GM23338 (cell line): Measurements from ENCODE around the gene ZBTB7A.

Experiments used
- EZH2 ChIP-seq: fragments of 200-600 bp; sonication (generic); IDR thresholded peaks from one replicate; pipeline ENCODE4 v1.8.0; 2017; ENCODE audit warnings: antibody characterized with exemption, mild to moderate bottlenecking, low read depth; ENCODE audit not compliant: unreplicated experiment
- EZH2phosphoT487 ChIP-seq: fragments of 200-600 bp; sonication (generic); IDR thresholded peaks from one replicate; pipeline ENCODE4 v1.8.1; 2018; ENCODE audit warnings: antibody characterized with exemption; ENCODE audit not compliant: unreplicated experiment
- JUNB ChIP-seq: IDR thresholded peaks from one replicate; pipeline ENCODE4 v1.6.1; 2016; ENCODE audit warnings: antibody characterized with exemption; ENCODE audit not compliant: unreplicated experiment
- NANOG ChIP-seq: IDR thresholded peaks from 2 replicates; pipeline ENCODE4 v1.6.1; 2016; ENCODE audit warnings: antibody characterized with exemption, borderline replicate concordance
- POLR2AphosphoS5 ChIP-seq: IDR thresholded peaks from 2 replicates; pipeline ENCODE4 v1.6.1; 2016; ENCODE audit warnings: antibody characterized with exemption, low read depth
- ZNF114 ChIP-seq: fragments of 250-450 bp; sonication (Bioruptor Pico); IDR thresholded peaks from 2 replicates; pipeline ENCODE4 v1.5.0; 2020; ENCODE audit warnings: mild to moderate bottlenecking, moderate library complexity
- TF ChIP-seq, protein P1 (sequence below), 2 experiments: fragments of 200-600 bp in 1 of 2; sonication (generic) in 1 of 2; conservative IDR thresholded peaks; 2 replicates each; pipeline versions ENCODE4 v1.5.1 to v1.6.1; 2016 to 2017; ENCODE audit warnings: antibody characterized with exemption in 2 of 2, low read depth in 2 of 2, mild to moderate bottlenecking in 2 of 2, moderate library complexity in 1 of 2
- TF ChIP-seq, protein P2 (sequence below): IDR thresholded peaks from one replicate; pipeline ENCODE4 v1.6.1; 2018; ENCODE audit warnings: antibody characterized with exemption; ENCODE audit not compliant: unreplicated experiment

DNA sequence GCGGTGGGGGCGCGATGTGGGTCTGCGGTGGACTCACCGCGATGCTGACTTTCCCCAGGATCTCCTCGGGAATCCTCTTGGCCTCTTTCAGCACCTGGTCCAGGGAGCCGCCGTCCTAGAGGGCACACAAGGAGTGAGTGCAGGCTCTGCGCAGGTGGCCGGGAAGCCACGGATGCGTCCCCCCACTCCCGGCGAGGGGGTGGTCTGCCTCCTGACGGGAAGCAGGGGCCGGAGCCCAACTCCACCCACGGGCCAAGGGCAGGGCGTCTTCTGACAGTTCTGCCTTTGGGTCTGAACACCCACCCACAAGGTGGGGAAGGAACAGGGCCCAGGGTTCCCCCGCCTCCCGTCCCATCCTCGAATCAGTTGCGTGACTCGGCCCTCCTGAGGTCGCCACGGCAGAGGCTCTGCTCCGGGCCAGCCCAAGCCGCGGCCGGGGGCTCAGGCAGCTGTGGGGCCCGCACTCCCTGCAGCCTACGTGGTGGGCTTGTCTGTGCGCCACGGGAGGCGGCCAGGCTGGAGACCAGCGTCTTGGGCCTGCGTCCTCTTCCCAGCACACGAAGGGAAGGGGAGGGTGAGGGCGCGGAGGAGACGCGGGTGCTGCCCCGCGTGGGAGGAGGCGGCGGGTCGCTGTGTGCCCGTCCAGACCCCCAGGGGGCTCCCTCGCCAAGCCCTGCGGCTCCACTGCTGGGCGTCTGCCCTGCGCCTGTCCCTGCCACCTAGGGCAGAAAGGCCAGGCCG is 35.8 kb upstream of the ZBTB7A start:
- TF ChIP-seq, protein P1, sequence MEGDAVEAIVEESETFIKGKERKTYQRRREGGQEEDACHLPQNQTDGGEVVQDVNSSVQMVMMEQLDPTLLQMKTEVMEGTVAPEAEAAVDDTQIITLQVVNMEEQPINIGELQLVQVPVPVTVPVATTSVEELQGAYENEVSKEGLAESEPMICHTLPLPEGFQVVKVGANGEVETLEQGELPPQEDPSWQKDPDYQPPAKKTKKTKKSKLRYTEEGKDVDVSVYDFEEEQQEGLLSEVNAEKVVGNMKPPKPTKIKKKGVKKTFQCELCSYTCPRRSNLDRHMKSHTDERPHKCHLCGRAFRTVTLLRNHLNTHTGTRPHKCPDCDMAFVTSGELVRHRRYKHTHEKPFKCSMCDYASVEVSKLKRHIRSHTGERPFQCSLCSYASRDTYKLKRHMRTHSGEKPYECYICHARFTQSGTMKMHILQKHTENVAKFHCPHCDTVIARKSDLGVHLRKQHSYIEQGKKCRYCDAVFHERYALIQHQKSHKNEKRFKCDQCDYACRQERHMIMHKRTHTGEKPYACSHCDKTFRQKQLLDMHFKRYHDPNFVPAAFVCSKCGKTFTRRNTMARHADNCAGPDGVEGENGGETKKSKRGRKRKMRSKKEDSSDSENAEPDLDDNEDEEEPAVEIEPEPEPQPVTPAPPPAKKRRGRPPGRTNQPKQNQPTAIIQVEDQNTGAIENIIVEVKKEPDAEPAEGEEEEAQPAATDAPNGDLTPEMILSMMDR (conservative IDR thresholded peaks at IDR 0.05; ENCODE audit: low read depth in 2 of 2): peak in 1 of 2 experiments; percentile 36; a peak in 2 of 4 replicates
- TF ChIP-seq EZH2 (no peak), POLR2AphosphoS5 (no peak), JUNB (no peak), ZNF114 (no peak), NANOG (no peak), EZH2phosphoT487 (no peak)
- TF ChIP-seq, protein P2, sequence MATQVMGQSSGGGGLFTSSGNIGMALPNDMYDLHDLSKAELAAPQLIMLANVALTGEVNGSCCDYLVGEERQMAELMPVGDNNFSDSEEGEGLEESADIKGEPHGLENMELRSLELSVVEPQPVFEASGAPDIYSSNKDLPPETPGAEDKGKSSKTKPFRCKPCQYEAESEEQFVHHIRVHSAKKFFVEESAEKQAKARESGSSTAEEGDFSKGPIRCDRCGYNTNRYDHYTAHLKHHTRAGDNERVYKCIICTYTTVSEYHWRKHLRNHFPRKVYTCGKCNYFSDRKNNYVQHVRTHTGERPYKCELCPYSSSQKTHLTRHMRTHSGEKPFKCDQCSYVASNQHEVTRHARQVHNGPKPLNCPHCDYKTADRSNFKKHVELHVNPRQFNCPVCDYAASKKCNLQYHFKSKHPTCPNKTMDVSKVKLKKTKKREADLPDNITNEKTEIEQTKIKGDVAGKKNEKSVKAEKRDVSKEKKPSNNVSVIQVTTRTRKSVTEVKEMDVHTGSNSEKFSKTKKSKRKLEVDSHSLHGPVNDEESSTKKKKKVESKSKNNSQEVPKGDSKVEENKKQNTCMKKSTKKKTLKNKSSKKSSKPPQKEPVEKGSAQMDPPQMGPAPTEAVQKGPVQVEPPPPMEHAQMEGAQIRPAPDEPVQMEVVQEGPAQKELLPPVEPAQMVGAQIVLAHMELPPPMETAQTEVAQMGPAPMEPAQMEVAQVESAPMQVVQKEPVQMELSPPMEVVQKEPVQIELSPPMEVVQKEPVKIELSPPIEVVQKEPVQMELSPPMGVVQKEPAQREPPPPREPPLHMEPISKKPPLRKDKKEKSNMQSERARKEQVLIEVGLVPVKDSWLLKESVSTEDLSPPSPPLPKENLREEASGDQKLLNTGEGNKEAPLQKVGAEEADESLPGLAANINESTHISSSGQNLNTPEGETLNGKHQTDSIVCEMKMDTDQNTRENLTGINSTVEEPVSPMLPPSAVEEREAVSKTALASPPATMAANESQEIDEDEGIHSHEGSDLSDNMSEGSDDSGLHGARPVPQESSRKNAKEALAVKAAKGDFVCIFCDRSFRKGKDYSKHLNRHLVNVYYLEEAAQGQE: no peak
